Measurements from ENCODE around the gene FLNB. TPM values are rescaled to one million over a fixed set of nuclear protein-coding genes. Genes with fewer than 3 reads are reported as not detected.

FLNB gene
- total RNA-seq, 1 experiment from 2014 or later, result 127 TPM

GRCh38 chr3:58120075-58120812 is 112.0 kb downstream of the FLNB start:
- ATAC-seq (no peak), DNase-seq (ENCODE audit: low spot score) (no peak)
- CTCF ChIA-PET, result interaction anchor here (1.1 to 1.7 kb wide), 3 partner anchors 15 to 113 kb away, joined by 3 to 4 read pairs (median 3); no protein-coding TSS in a partner anchor

More at GRCh38 chr3:58120075-58120812, 112.0 kb downstream of the FLNB start:
- POLR2A ChIA-PET, result no interaction called here
- no peak overlapping the region for H3K4me3 Mint-ChIP-seq
- peaks cover 70% of the 10 kb centered on the region for H3K36me3 Mint-ChIP-seq
- no peaks in the 10 kb centered on the region for H3K27me3 Mint-ChIP-seq (ENCODE audit: low read depth)
- no peaks in the 10 kb centered on the region for H3K4me1 Mint-ChIP-seq
- TF ChIP-seq ZNF416 (CRISPR knock-in tag; IDR thresholded peaks at IDR 0.05) (no peak), ZNF219 (CRISPR knock-in tag; IDR thresholded peaks at IDR 0.05; ENCODE audit: borderline replicate concordance) (no peak), ZBTB43 (CRISPR knock-in tag; IDR thresholded peaks at IDR 0.05) (no peak), E2F5 (CRISPR knock-in tag; IDR thresholded peaks at IDR 0.05) (no peak), ZSCAN18 (CRISPR knock-in tag; IDR thresholded peaks at IDR 0.05) (no peak), KAT7 (CRISPR knock-in tag; IDR thresholded peaks at IDR 0.05; ENCODE audit: borderline replicate concordance) (no peak), ZNF671 (CRISPR knock-in tag; IDR thresholded peaks at IDR 0.05) (no peak), ZMAT4 (CRISPR knock-in tag; IDR thresholded peaks at IDR 0.05) (no peak), CREM (CRISPR knock-in tag; IDR thresholded peaks at IDR 0.05) (no peak), TEAD4 (CRISPR knock-in tag; IDR thresholded peaks at IDR 0.05) (no peak), FOXK1 (CRISPR knock-in tag; IDR thresholded peaks at IDR 0.05) (no peak), EMX1 (CRISPR knock-in tag; IDR thresholded peaks at IDR 0.05) (no peak), E2F4 (CRISPR knock-in tag; IDR thresholded peaks at IDR 0.05; ENCODE audit: borderline replicate concordance, low read depth) (no peak), MXD4 (CRISPR knock-in tag; IDR thresholded peaks at IDR 0.05; ENCODE audit: borderline replicate concordance) (no peak), FOXP4 (CRISPR knock-in tag; IDR thresholded peaks at IDR 0.05) (no peak), SMAD4 (CRISPR knock-in tag; IDR thresholded peaks at IDR 0.05) (no peak), ELF4 (CRISPR knock-in tag; IDR thresholded peaks at IDR 0.05; ENCODE audit: low read depth) (no peak), ATF1 (CRISPR knock-in tag; IDR thresholded peaks at IDR 0.05) (no peak), ZNF317 (CRISPR knock-in tag; IDR thresholded peaks at IDR 0.05; ENCODE audit: borderline replicate concordance, low read depth) (no peak), IRF1 (CRISPR knock-in tag; IDR thresholded peaks at IDR 0.05) (no peak)
- no peaks in the 10 kb centered on the region for H3K9me3 Mint-ChIP-seq
- H3K27ac Mint-ChIP-seq, result no peak overlapping the region
